ENCODE measurements around the gene GPR153. TPM values are rescaled to one million over a fixed set of nuclear protein-coding genes. Genes with fewer than 3 reads are reported as not detected.

GPR153 gene
- total RNA-seq, 1 donor, result 4.0 TPM

DNA sequence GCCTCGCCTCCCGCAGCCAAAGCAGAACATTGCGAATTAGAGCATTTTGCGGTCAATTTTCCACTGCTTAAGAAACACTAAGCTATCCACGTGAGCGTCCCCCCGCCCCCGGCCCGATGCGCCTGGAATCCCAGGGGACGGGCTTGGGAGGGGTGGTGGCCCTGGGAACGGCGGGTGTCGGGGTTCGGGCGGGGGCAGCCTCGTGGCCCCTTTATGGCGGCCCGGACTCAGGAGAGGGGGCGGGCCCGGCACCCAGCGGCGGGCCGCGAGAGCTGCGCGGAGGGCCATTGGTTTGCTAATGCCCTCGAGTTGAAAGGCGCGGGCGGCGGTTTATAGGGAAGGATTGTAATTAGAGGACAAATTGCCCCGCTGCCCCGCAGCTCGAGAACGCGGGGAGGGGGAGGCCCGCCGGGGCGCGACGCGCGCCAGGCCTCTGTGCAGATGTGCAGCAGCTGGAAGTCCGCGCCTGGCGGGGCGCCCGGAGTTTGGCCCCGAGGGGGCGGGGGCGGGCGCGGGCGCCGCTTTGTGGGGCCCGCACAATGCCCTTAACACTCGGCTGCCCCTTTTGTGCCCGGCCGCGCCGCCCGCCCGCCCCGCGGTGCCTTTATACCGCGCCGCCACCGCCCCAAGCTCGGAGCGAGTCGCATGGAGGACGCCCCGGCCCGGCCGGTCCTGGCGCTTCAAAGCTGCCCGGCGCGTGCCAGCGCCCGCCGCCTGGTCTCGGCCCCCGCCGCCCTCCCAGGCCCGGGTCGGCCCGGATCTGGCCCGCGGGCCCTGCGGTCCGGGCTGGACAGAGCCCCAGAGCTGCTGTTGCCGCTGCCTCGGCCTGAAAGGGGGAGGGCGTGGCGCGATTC lies 18.8 kb downstream of the GPR153 start:
- Histone ChIP-seq H3K4me2 (ENCODE audit: insufficient read depth, low read length) (no peak overlapping the region), H3K9me3 (ENCODE audit: low read depth, low read length) (no peaks in the 10 kb centered on the region), H3K79me2 (ENCODE audit: insufficient read depth, low read length) (no peaks in the 10 kb centered on the region), H3K27ac (ENCODE audit: low read depth, low read length) (no peak overlapping the region), H3K27me3 (ENCODE audit: insufficient read depth, low read length) (peaks cover 64% of the 10 kb centered on the region), H4K20me1 (ENCODE audit: insufficient read depth, low read length) (peaks cover 7% of the 10 kb centered on the region), H3K4me3 (ENCODE audit: insufficient read depth, low read length) (no peak overlapping the region), H3K36me3 (ENCODE audit: insufficient read depth, low read length) (no peaks in the 10 kb centered on the region), H3K4me1 (ENCODE audit: insufficient read depth, low read length) (peaks cover 4% of the 10 kb centered on the region), H2AFZ (ENCODE audit: low read length) (no peak overlapping the region)
- TF ChIP-seq, protein P1, sequence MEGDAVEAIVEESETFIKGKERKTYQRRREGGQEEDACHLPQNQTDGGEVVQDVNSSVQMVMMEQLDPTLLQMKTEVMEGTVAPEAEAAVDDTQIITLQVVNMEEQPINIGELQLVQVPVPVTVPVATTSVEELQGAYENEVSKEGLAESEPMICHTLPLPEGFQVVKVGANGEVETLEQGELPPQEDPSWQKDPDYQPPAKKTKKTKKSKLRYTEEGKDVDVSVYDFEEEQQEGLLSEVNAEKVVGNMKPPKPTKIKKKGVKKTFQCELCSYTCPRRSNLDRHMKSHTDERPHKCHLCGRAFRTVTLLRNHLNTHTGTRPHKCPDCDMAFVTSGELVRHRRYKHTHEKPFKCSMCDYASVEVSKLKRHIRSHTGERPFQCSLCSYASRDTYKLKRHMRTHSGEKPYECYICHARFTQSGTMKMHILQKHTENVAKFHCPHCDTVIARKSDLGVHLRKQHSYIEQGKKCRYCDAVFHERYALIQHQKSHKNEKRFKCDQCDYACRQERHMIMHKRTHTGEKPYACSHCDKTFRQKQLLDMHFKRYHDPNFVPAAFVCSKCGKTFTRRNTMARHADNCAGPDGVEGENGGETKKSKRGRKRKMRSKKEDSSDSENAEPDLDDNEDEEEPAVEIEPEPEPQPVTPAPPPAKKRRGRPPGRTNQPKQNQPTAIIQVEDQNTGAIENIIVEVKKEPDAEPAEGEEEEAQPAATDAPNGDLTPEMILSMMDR (IDR thresholded peaks at IDR 0.05; ENCODE audit: extremely low read depth, low read depth, low read length), result no peak
- peak; percentile 90 for DNase-seq (ENCODE audit: insufficient read length, low spot score, missing footprints)

GRCh38 chr1:6241107-6241886 lies 19.6 kb downstream of the GPR153 start:
- H2AFZ ChIP-seq (ENCODE audit: low read length), result no peak overlapping the region
- peaks cover 64% of the 10 kb centered on the region for H3K27me3 ChIP-seq (ENCODE audit: insufficient read depth, low read length)
- no peaks in the 10 kb centered on the region for H4K20me1 ChIP-seq (ENCODE audit: insufficient read depth, low read length)
- H3K27ac ChIP-seq (ENCODE audit: low read depth, low read length), result no peak overlapping the region
- no peak overlapping the region for H3K4me3 ChIP-seq (ENCODE audit: insufficient read depth, low read length)
- peak; percentile 86 for DNase-seq (ENCODE audit: insufficient read length, low spot score, missing footprints)
- no peaks in the 10 kb centered on the region for H3K4me1 ChIP-seq (ENCODE audit: insufficient read depth, low read length)
- H3K9me3 ChIP-seq (ENCODE audit: low read depth, low read length), result no peaks in the 10 kb centered on the region
- no peaks in the 10 kb centered on the region for H3K79me2 ChIP-seq (ENCODE audit: insufficient read depth, low read length)
- no peaks in the 10 kb centered on the region for H3K36me3 ChIP-seq (ENCODE audit: insufficient read depth, low read length)
- H3K4me2 ChIP-seq (ENCODE audit: insufficient read depth, low read length), result no peak overlapping the region
- TF ChIP-seq, protein P1 (IDR thresholded peaks at IDR 0.05; ENCODE audit: extremely low read depth, low read depth, low read length), result no peak

- Histone ChIP-seq H3K4me3 (ENCODE audit: insufficient read depth, low read length) (no peak overlapping the region), H3K36me3 (ENCODE audit: insufficient read depth, low read length) (no peaks in the 10 kb centered on the region), H4K20me1 (ENCODE audit: insufficient read depth, low read length) (no peaks in the 10 kb centered on the region), H2AFZ (ENCODE audit: low read length) (no peak overlapping the region), H3K27me3 (ENCODE audit: insufficient read depth, low read length) (peaks cover 57% of the 10 kb centered on the region), H3K27ac (ENCODE audit: low read depth, low read length) (no peak overlapping the region), H3K4me2 (ENCODE audit: insufficient read depth, low read length) (no peak overlapping the region), H3K9me3 (ENCODE audit: low read depth, low read length) (no peaks in the 10 kb centered on the region), H3K4me1 (ENCODE audit: insufficient read depth, low read length) (peaks cover 1% of the 10 kb centered on the region), H3K79me2 (ENCODE audit: insufficient read depth, low read length) (peaks cover 5% of the 10 kb centered on the region)
- TF ChIP-seq, protein P1 (IDR thresholded peaks at IDR 0.05; ENCODE audit: extremely low read depth, low read depth, low read length), result no peak
- peak; percentile 91 for DNase-seq (ENCODE audit: insufficient read length, low spot score, missing footprints)
Measured at GRCh38 chr1:6239950-6240768, 20.7 kb downstream of the GPR153 start.

All from osteoblast (primary cell).